ENCODE results near the gene ATP5MC2. TPM values are rescaled to one million over a fixed set of nuclear protein-coding genes. Genes with fewer than 3 reads are reported as not detected.
"Not testable (repeated sequence)": the region's sequence is repeated elsewhere in the genome, so short reads cannot be mapped to it uniquely, and the experiment has no call there.

ATP5MC2 gene
- total RNA-seq, 1 donor from 2014 or later: 283 TPM

DNA sequence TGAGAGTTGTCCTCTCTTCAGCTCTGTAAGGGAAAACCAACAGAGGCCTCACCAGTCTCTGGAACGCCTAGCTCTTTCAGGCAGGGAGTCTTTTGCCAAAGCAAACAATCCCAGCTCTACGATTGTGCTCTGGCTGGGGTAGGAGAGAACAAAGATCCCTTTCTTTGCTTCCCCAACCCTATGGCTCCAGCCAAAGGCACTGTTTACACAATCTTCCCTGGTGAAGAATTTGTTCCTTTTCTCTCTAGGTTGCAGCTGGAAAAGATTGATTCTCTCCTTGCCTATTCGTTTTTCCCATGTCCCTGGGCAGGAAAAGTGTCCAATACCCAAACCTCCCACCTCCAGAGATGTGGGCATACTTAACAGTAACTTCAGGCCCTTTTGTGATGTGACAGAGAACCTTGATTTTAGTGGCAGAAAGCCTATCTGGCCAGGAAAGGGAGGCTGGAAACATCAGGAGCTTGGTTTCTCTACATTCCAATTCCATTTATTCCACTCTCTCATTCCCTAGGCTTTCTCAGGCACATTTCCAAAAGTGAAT lies 16.8 kb downstream of the ATP5MC2 start:
- TF ChIP-seq, protein P1, sequence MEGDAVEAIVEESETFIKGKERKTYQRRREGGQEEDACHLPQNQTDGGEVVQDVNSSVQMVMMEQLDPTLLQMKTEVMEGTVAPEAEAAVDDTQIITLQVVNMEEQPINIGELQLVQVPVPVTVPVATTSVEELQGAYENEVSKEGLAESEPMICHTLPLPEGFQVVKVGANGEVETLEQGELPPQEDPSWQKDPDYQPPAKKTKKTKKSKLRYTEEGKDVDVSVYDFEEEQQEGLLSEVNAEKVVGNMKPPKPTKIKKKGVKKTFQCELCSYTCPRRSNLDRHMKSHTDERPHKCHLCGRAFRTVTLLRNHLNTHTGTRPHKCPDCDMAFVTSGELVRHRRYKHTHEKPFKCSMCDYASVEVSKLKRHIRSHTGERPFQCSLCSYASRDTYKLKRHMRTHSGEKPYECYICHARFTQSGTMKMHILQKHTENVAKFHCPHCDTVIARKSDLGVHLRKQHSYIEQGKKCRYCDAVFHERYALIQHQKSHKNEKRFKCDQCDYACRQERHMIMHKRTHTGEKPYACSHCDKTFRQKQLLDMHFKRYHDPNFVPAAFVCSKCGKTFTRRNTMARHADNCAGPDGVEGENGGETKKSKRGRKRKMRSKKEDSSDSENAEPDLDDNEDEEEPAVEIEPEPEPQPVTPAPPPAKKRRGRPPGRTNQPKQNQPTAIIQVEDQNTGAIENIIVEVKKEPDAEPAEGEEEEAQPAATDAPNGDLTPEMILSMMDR (IDR thresholded peaks at IDR 0.05; ENCODE audit: partially characterized antibody, unreplicated experiment): no peak
- no peak for DNase-seq
- no peaks in the 10 kb centered on the region for H3K9me3 Mint-ChIP-seq (ENCODE audit: unreplicated experiment)
- peaks cover 6% of the 10 kb centered on the region for H3K27me3 Mint-ChIP-seq (ENCODE audit: unreplicated experiment)
- H3K4me3 Mint-ChIP-seq (ENCODE audit: unreplicated experiment): no peak overlapping the region
- H3K4me1 Mint-ChIP-seq (ENCODE audit: low read depth, unreplicated experiment): peaks cover 5% of the 10 kb centered on the region
- H3K27ac Mint-ChIP-seq (ENCODE audit: unreplicated experiment): no peak overlapping the region
- peaks cover 5% of the 10 kb centered on the region for H3K36me3 Mint-ChIP-seq (ENCODE audit: unreplicated experiment)

DNA sequence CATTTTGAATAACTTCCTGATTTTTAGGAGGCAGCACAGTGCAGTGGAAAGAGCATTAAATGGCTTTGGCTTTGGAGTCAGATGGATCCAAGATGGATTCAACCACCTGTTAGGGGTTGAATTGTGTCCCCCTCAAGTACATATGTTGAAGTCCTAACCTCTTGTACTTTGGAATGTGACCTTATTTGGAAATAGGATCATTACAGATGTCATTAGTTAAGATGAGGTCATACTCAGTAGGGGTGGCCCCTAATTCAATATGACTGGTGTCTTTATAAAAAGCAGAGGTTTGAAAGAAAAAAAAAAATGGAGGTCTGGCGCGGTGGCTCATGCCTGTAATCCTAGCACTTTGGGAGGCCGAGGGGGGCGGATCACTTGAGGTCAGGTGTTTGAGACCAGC lies 18.8 kb downstream of the ATP5MC2 start:
- Mint-ChIP-seq H3K36me3 (ENCODE audit: unreplicated experiment) (no peaks in the 10 kb centered on the region), H3K9me3 (ENCODE audit: unreplicated experiment) (no peaks in the 10 kb centered on the region), H3K27ac (ENCODE audit: unreplicated experiment) (no peak overlapping the region), H3K4me1 (ENCODE audit: low read depth, unreplicated experiment) (peaks cover 5% of the 10 kb centered on the region), H3K4me3 (ENCODE audit: unreplicated experiment) (no peak overlapping the region), H3K27me3 (ENCODE audit: unreplicated experiment) (peaks cover 6% of the 10 kb centered on the region)
- TF ChIP-seq, protein P1 (IDR thresholded peaks at IDR 0.05; ENCODE audit: partially characterized antibody, unreplicated experiment): no peak
- no peak for DNase-seq

DNA sequence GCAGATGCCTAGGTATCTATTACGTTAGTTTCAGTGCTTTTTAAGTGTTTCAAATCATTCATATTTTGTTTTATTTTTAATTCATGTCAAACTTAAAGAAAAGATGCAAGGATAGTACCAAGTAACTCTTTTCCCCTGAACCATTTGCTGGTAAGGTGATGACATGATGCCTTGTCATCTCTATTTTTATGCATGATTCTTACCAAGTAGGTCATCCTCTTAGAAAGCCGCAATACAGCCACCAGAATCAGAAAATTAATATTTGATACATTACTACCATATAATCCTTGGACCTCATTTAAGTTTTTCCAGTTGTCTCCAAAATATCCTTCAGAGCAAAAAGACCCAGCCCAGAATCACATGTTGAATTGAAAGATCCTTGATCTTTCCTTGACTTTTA lies 22.3 kb downstream of the ATP5MC2 start:
- H3K9me3 Mint-ChIP-seq (ENCODE audit: unreplicated experiment): peaks cover 2% of the 10 kb centered on the region
- H3K27ac Mint-ChIP-seq (ENCODE audit: unreplicated experiment): no peak overlapping the region
- peaks cover 6% of the 10 kb centered on the region for H3K27me3 Mint-ChIP-seq (ENCODE audit: unreplicated experiment)
- H3K4me3 Mint-ChIP-seq (ENCODE audit: unreplicated experiment): no peak overlapping the region
- H3K36me3 Mint-ChIP-seq (ENCODE audit: unreplicated experiment): no peaks in the 10 kb centered on the region
- H3K4me1 Mint-ChIP-seq (ENCODE audit: low read depth, unreplicated experiment): peaks cover 2% of the 10 kb centered on the region
- TF ChIP-seq, protein P1 (IDR thresholded peaks at IDR 0.05; ENCODE audit: partially characterized antibody, unreplicated experiment): no peak
- DNase-seq: no peak

DNA sequence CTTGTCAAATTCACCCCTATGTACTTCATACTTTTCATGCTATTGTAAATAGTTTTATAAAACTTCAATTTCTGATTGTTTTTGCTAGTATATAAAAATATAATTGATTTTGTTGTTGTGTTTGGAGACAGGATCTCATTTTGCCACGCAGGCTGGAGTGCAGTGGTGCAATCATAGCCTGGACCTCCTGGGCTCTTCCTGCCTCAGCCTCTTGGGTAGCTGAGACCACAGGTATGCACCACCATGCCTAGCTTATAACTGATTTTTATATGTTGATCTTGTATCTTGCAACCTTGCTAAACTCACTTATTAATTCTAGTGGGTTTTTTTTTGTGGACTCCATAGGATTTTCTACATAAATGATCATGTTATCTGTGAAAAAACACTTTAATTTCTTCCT lies 23.5 kb downstream of the ATP5MC2 start:
- H3K4me3 Mint-ChIP-seq (ENCODE audit: unreplicated experiment): no peak overlapping the region
- TF ChIP-seq, protein P1 (IDR thresholded peaks at IDR 0.05; ENCODE audit: partially characterized antibody, unreplicated experiment): no peak
- peaks cover 2% of the 10 kb centered on the region for H3K4me1 Mint-ChIP-seq (ENCODE audit: low read depth, unreplicated experiment)
- H3K9me3 Mint-ChIP-seq (ENCODE audit: unreplicated experiment): peaks cover 2% of the 10 kb centered on the region
- peaks cover 6% of the 10 kb centered on the region for H3K27me3 Mint-ChIP-seq (ENCODE audit: unreplicated experiment)
- no peaks in the 10 kb centered on the region for H3K36me3 Mint-ChIP-seq (ENCODE audit: unreplicated experiment)
- DNase-seq: no peak
- no peak overlapping the region for H3K27ac Mint-ChIP-seq (ENCODE audit: unreplicated experiment)

DNA sequence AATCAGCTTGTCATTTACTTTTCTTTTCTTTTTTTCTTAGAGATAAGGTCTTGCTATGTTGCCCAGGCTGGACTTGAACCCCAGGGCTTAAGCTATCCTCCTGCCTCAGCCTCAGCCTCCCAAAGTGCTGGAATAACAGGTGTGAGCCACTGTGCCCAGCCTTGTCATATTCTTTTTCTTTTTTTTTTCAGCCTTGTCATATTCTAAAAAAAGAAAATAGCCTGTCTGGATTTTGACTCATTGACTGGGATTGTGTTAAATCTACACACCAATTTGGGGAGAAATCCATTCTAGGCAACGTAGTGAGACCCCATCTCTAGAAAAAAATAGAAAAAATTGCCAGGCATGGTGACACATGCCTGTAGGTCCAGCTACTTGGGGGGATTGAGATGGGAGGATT lies 24.1 kb downstream of the ATP5MC2 start:
- TF ChIP-seq, protein P1 (IDR thresholded peaks at IDR 0.05; ENCODE audit: partially characterized antibody, unreplicated experiment): no peak
- peaks cover 2% of the 10 kb centered on the region for H3K4me1 Mint-ChIP-seq (ENCODE audit: low read depth, unreplicated experiment)
- no peaks in the 10 kb centered on the region for H3K36me3 Mint-ChIP-seq (ENCODE audit: unreplicated experiment)
- DNase-seq: no peak
- H3K9me3 Mint-ChIP-seq (ENCODE audit: unreplicated experiment): peaks cover 2% of the 10 kb centered on the region
- H3K27ac Mint-ChIP-seq (ENCODE audit: unreplicated experiment): no peak overlapping the region
- H3K4me3 Mint-ChIP-seq (ENCODE audit: unreplicated experiment): no peak overlapping the region
- H3K27me3 Mint-ChIP-seq (ENCODE audit: unreplicated experiment): no peaks in the 10 kb centered on the region

DNA sequence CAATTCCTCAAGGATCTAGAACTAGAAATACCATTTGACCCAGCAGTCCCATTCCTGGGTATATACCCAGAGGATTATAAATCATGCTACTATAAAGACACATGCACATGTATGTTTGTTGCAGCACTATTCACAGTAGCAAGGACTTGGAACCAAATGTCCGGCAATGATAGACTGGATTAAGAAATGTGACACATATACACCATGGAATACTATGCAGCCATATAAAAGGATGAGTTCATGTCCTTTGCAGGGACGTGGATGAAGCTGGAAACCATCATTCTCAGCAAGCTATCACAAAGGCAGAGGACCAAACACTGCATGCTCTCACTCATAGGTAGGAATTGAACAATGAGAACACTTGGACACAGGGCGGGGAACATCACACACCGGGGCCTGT lies 29.6 kb downstream of the ATP5MC2 start:
- not testable (repeated sequence) for H3K27me3 Mint-ChIP-seq (ENCODE audit: unreplicated experiment); DNase-seq; H3K36me3 Mint-ChIP-seq (ENCODE audit: unreplicated experiment); H3K9me3 Mint-ChIP-seq (ENCODE audit: unreplicated experiment); H3K4me1 Mint-ChIP-seq (ENCODE audit: low read depth, unreplicated experiment); H3K27ac Mint-ChIP-seq (ENCODE audit: unreplicated experiment); H3K4me3 Mint-ChIP-seq (ENCODE audit: unreplicated experiment)
